GM10266 (cell line): ENCODE measurements around the gene CLINT1.

Experiments used
- DNase-seq: peaks from one replicate; pipeline ENCODE4 v3.0.0; 2012; ENCODE audit errors: extremely low spot score
- CTCF ChIP-seq: IDR thresholded peaks from 2 replicates; pipeline ENCODE4 v1.5.1; 2012; ENCODE audit warnings: mild to moderate bottlenecking, low read depth; ENCODE audit not compliant: control insufficient read depth, insufficient read depth; ENCODE audit errors: missing control alignments

CLINT1 gene

DNA sequence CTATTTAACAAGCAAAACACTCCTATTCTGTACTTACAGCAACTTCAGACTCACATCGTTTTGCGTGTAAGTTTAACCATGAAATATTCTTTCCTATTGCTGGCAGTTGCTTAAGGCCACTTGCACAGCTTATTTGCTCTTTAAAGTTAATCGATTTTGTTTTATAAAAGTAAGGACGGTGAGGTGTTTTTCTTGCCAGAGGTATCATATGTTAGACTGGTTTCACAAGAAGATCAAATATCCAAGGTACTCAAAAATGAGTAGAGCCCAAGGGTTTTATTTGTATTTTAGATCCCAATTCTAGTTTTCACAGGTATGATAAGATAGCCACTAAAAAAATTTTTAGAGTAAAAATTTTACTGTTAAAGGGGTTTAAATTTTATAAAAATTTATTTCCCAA, 16.2 kb downstream of the CLINT1 start:
- no peak for DNase-seq
- no peak for TF ChIP-seq CTCF

DNA sequence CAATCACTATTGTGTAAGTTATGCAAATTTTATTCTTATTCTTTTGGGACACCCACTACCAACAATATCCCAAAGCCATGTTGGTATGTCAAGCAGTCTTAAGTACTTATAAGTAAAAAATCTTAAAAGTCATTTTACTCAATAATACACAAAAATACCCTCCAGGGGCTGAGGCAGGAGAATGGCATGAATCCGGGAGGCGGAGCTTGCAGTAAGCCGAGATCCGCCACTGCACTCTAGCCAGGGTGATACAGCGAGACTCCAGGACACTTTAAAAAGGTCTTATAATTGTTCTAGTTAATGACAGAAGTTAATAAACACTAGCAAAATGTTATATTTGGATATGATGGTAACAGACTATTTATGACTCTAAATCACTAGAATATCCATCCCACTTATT, 16.8 kb downstream of the CLINT1 start:
- no peak for TF ChIP-seq CTCF
- DNase-seq = no peak

GRCh38 chr5:157839157-157839795, 19.7 kb downstream of the CLINT1 start:
- DNase-seq = no peak
- no peak for TF ChIP-seq CTCF

GRCh38 chr5:157836121-157836753, 22.7 kb downstream of the CLINT1 start:
- no peak for TF ChIP-seq CTCF
- no peak for DNase-seq

DNA sequence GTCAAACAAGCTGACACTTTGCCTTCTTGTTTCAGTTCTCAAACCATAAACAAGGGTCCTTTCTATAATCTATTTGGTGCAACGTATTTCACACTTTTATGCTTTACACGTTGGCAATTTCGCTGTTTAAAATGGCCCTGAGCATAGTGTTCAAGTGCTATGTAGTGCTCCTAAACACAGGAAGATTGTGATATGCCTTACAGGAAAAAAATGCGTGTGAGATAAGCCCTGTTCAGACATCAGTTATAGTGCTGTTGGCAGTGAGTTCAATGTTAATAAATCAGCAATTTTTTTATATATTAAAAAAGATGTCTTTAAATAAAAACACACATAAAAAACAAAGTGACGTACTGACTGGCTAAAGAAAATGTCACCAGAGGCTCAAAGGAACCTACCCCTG, 23.9 kb downstream of the CLINT1 start:
- DNase-seq = no peak
- TF ChIP-seq CTCF = no peak

- TF ChIP-seq CTCF = peak; percentile 23
- DNase-seq = peak; percentile 8
Measured at GRCh38 chr5:157828944-157829639, 29.9 kb downstream of the CLINT1 start.

DNA sequence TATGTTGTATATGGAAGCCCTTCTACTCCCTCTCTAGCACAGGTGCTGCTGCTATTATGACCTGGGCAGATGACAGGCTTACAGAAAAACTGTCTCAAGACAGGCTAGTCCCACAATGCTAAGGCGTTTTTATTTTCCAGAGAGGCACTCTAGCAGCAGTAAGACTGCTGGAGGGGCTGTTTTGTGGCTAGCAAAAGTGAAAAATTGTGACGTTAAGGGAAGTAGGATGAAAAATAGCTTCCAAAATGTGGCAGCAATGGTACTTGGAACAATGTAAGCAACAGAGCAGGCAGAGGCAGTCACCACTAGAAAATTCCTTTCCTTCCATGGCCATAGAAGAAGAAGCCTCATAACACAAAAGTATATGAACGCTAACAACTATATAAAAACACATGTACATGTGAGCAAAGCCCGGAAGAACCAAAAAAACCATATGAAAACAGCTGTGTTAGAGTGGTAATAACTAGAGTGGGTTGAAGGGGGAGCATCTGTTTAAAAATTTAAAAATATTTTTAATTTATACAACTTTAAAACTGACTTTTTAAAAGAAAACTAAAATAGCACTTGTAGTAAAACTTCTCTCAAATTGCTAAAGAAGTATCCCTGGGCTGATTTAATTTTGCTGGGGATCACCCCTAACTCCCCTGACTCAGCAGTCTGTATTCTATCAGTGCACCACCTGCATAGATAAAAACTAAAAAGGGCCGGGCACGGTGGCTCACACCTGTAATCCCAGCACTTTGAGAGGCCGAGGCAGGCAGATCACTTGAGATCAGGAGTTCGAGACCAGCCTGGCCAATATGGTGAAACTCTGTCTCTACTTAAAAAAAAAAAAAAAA, 30.6 kb downstream of the CLINT1 start:
- no peak for DNase-seq
- no peak for TF ChIP-seq CTCF
